Anterior cingulate cortex (tissue), 58 donors: ENCODE measurements around the gene ZCCHC7.
"Not testable (repeated sequence)": the region's sequence is repeated elsewhere in the genome, so short reads cannot be mapped to it uniquely, and the experiment has no call there.

Source experiments
- DNase-seq, 58 donors: peaks; one replicate each; lab custom pipeline; 2025; lab: John Stamatoyannopoulos, UW

Gene ZCCHC7

DNA sequence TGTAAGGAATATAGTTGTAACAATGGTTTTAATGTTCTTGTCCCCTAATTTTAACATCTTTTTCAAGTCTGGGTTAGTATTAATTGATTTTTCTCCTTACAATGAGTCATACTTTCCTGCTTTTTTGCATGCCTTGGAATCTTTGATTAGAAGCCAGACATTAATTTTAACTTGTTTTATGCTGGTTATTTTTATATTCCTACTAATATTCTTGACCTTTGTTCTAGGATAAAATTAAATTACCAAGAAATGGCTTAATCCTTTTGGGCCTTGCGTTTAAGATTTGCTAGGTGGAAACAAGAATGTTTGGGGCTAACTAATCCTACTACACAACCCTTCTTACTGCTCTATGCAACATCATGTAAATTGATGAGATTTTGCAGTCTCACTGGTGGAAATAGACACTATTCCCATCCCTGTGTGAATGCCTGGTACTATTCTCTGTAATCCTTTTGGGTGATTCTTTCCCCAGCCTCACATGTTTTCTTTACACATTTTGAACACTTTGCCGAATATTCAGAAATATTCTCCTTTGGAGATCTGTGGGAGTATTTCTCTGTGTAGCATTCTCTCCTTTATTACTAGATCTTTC lies 47.2 kb downstream of the ZCCHC7 start:
- DNase-seq, result no peak

DNA sequence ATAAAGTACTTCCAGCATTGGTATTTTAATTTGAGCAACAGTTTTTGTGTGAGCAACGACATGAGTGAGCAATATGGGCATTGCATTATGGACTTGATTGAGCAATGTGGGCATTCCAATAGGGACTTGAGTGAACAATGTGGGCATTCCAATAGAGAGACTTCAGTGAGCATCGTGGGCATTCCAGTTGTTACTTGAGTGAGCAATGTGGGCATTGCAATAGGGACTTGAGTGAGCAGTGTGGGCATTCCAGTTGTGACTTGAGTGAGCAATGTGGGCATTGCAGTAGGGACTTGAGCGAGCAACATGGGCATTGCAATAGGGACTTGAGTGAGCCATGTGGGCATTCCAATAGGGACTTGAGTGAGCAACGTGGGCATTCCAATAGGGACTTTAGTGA lies 52.2 kb downstream of the ZCCHC7 start:
- no peak for DNase-seq

DNA sequence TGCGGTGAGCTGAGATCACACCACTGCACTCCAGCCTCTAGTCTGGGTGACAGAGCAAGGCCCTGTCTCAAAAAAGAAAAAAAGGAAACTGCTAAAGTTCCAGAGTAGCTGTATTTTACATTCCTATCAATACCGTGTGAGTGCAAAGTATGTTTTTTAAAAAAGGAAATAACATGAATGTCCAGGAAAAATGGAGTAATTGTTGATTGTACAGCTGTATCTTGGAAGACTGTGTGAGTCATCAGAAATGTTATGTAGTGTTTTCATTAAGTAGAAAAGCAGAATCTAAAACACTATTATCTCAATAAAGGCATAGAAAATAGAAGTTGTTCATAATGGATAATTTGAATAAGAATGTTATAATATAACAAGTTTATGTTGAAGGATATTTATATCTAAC lies 53.9 kb downstream of the ZCCHC7 start:
- DNase-seq, result no peak

- no peak for DNase-seq
These were observed 58.4 kb downstream of the ZCCHC7 start for GRCh38 chr9:37178742-37179141.

DNA sequence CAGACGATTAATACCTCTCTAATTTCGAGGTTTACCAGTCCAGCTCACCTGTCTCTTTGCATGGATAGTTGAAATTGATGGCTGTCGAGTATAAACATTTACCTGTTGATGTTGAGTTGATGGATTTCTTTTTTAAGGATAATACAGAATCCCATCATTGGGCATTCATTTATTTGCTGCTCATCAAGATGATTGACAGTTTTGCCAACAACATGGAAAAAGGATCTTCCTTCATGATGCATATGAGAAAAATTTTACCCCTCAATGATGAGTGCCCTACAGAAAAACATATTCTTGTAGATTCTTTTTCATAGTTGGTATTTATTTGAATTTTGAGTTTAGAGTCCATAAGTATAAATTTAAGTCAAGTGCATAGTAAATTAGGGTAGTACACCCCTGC lies 59.2 kb downstream of the ZCCHC7 start:
- no peak for DNase-seq

DNA sequence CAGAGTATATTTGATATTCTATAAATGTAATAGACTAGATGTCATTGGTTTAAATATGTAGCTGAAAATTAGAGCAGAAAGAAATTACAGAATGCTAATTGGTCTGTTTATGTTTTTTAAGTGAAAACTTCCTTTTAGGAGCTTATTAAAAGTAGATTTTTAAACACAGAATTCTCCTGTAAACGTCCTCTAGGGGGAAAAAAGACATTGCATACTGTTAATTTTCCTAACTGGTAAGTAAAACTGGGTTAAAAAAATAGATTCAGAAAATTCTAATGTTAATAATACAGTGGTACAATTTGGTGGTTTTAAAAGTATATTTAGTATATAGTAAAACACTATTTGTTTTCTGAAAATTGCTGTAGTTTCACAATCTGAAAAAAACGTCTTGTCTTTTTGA lies 59.8 kb downstream of the ZCCHC7 start:
- DNase-seq, result no peak

- no peak for DNase-seq
These were observed 62.3 kb downstream of the ZCCHC7 start for GRCh38 chr9:37182718-37183117.

GRCh38 chr9:37184905-37185867 lies 64.8 kb downstream of the ZCCHC7 start:
- no peak for DNase-seq

GRCh38 chr9:37187292-37187691 lies 66.9 kb downstream of the ZCCHC7 start:
- DNase-seq, result no peak

- no peak for DNase-seq
These were observed 67.5 kb downstream of the ZCCHC7 start for GRCh38 chr9:37187713-37188439.

DNA sequence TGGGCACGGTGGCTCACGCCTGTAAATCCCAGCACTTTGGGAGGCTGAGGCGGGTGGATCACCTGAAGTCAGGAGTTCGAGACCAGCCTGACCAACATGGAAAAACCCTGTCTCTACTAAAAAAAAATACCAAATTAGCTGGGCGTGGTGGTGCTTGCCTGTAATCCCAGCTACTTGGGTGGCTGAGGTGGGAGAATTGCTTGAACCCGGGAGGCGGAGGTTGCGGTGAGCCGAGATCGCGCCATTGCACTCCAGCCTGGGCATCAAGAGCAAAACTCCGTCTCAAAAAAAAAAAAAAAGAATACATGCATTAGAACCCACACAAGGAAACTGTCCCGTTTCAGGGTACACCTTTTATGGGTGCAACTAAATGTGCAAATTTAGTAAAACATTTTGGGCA lies 70.4 kb downstream of the ZCCHC7 start:
- DNase-seq, result not testable (repeated sequence)

GRCh38 chr9:37191403-37192089 lies 71.2 kb downstream of the ZCCHC7 start:
- no peak for DNase-seq

DNA sequence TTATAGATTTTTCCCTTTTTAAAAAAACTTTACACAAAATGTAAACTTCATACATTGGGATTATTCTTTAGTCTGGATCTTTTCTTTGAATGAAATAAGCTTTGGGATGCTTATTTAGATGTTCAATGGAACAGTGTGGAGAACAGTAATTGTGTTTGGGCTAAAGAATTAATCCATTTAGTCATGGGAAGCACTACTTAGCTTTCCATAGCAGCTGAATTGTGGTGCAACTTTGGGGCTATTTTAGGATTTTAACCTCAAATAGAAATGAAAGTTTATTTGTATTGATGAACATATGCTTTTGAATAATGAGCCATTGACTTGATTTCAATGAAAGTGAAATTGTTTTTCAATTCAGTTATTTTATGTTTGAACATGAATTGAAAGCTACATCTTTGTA lies 72.4 kb downstream of the ZCCHC7 start:
- no peak for DNase-seq

DNA sequence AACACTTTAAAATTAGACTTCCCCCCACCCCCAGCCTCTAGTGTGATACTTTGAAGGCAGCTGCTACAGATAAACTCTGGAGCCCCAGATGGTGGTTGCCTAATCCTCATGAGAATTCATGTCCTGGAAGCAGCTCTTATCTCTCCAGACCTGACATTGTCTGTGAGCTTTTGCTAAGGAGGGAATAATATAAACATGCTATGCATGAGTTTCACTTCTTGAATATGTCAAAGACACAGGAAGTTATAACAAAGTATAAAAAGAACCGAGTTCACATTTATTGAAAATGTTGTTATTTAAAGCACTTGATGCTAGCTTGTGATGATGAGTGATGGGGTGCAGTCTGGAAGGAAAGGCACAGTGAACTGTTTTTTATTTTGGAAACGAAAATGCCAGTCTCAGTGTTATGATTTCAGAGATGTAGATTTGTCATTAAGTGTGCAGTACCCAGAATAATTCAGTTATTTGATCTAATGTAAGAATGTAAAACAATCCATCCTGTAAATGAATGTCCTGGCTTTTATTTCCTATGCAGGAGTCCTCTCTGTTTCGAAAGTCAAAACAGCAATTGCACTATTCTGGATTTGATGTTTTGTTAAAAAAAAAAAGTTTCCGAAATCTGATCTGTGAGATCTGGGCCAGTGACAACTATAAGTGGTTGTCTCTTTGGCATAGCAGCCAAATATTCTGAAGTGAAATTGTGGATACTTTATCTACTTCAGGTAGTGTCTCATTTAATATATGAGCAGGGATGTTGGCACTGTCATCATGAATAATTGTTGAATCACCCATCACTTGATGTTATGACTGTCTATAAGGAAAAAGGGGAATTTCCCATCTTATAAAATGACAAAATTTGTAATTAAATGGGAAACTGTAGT lies 77.0 kb downstream of the ZCCHC7 start:
- DNase-seq, result no peak

DNA sequence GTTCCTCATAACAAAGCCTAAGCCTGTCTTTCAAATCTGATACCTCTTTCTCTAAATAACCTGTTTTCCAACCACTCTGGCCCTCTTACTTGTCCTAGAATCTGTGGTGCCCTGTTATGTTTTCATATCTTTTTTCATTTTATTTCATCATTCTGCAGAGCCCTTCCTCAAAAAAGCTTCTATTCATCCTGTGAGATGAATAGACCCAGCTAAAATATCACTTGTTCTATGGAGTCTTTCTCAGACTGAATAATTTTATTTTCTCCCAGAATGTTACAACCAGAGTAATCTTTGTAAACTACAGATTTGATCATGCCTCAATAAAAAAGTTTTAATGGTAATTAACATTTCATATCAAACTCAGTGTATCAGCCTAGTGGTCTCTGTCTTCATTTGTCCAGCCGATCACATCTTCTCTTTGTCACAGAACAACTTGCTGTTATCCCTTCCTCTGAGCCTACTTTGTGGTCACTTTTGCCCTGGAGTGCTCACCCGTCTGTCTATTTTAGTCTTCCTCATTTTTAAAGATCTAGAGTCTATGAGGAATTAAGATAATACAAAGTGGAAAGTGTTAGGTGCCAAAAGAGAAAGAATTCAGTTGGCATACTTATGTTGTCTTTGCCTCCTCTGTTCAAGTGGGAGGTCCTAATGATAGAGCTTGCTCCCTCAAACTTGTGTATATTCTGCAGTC lies 77.8 kb downstream of the ZCCHC7 start:
- no peak for DNase-seq

DNA sequence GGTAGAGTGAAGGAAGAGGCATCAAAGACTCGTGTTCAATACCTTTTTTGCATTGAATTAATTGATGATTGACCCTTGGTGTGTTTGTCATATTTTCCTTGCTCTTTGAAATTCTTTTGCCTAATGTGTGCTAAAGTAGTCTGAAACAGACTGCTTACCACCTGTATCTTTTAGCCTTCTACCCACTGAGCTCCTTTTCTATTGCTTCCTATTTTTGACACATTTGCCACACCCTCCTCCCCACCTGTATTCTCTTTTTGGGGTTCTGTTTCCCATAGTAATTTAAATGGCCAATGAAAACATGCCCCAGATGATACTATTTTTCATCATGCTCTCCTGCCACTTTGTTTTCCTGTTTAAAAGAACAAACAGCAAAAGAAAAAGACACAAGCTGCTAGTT lies 78.5 kb downstream of the ZCCHC7 start:
- DNase-seq, result no peak

DNA sequence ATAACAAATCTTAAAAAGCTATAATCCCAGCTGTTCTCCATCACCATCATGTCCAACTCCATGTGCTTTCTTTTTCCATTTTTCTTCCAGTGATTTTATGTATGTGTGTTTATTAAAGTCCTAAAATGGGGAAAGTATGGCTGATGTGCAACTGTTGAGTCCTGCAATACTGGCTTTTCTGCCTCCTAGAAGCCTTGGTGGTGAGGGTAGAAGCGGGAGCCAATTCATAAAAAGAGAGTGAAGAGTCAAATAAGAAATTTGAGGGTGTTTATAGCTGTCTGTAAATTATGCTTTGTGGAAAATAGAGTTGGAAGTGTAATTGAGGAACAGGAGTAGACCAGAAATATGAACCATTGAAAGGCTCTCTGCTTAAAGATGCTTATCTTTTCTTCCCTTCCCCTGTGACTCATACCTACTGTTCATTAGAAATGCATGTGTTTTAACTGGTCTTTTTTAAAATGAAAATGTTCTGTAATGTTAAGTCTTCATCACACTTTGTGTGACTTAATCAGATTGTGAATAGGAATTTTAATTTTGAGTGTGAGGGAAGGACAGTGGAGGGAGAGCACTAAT lies 80.1 kb downstream of the ZCCHC7 start:
- DNase-seq, result no peak

DNA sequence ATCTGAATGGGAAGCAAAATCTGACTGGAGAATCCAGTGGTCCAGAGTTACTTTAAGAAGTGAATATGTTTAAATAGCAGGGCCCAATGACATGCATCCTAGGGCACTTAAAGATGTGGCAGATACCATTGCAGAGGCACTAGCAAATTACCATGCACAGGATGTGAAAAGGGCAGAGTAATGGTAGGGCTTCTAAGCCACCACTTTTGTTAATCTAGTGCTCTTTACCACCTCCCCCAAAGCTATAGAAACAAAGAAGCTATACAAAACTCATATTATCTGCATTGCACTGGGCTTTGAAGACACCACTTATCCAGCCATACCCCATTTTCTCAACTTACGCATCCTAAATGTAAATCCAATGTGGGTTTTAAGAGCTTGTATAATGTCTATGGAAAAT lies 81.2 kb downstream of the ZCCHC7 start:
- DNase-seq, result no peak

DNA sequence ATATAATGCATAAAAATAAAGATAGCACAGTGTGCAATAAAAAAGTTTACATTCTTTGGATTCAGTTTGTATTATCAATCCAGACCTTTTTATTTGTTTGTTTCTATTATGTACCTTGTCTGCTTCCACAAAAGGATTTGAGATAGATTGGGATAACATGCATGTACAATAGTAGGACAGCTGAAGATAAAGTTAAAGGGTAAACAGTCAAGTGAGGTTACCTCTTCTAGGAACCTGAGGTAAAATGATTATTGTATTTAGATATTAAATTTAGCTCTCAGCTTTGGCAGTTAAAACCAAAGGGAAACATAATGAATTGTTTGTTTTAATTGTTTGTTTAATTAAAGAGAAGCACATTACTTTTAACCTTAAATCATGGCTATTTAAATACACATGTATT lies 81.7 kb downstream of the ZCCHC7 start:
- no peak for DNase-seq
